HepG2 (cell line): ENCODE data around the gene GGA2. TPM values are rescaled to one million over a fixed set of nuclear protein-coding genes. Genes with fewer than 3 reads are reported as not detected.

ENCODE experiments used
- ATAC-seq: fragments of 200-7000 bp; cut with Tn5 transposase; 3 replicates; pipeline ENCODE4 v1.9.1; 2020; ENCODE audit warnings: mild to moderate bottlenecking, moderate library complexity
- BruUV-seq: library from RNA; stranded (reverse); fragments of 400-500 nt; replicated peaks from 2 replicates; lab custom pipeline; 2021; lab: Mats Ljungman, UMichigan
- CTCF ChIA-PET: fragments of 300-600 bp; formaldehyde crosslinking; extraction: SDS; loops from one replicate; lab custom pipeline; 2021; ENCODE audit warnings: low total read pairs, inconsistent platforms, low intra/inter-chr PET ratio; lab: Yijun Ruan, JAX
- POLR2A ChIA-PET: fragments of 350-600 bp; sonication (Branson Sonifier 250); formaldehyde crosslinking; loops from one replicate; lab custom pipeline; 2020; ENCODE audit warnings: antibody characterized with exemption, inconsistent platforms; lab: Yijun Ruan, JAX
- DNase-seq: peaks from one replicate; pipeline ENCODE4 v3.0.0-alpha.2; 2015; ENCODE audit warnings: low spot score
- FAIRE-seq: peaks from 3 replicates; lab custom pipeline; 2011; peaks lifted over from hg19 to GRCh38; lab: Jason Lieb, UNC
- H2AFZ ChIP-seq: one replicate; pipeline ENCODE4 v1.6.1; 2011; ENCODE audit warnings: low read length, inconsistent platforms
- H3K27ac ChIP-seq: fragments of 300-600 bp; 3 replicates; pipeline ENCODE4 v1.8.0; 2011; ENCODE audit warnings: mixed run types, mild to moderate bottlenecking, mixed read lengths, low read length, inconsistent platforms; ENCODE audit not compliant: insufficient read depth; ENCODE audit errors: extremely low read length
- H3K27me3 ChIP-seq, 2 experiments: fragments of 200-600 bp in 1 of 2; 2 replicates in 1 of 2; 3 replicates in 1 of 2; pipeline versions ENCODE4 v1.6.0 to v1.8.0; 2011; ENCODE audit warnings: low read length in 2 of 2, mild to moderate bottlenecking in 2 of 2, moderate library complexity in 2 of 2, inconsistent platforms in 1 of 2; ENCODE audit not compliant: insufficient read depth in 2 of 2, control insufficient read depth in 1 of 2
- H3K36me3 ChIP-seq, 2 experiments: fragments of 200-600 bp in 1 of 2; replicated peaks in 1 of 2; 2 replicates in 1 of 2; 3 replicates in 1 of 2; pipeline versions ENCODE4 v1.5.1 to v1.8.0; 2011; ENCODE audit warnings: low read length in 2 of 2, inconsistent platforms in 1 of 2; ENCODE audit not compliant: insufficient read depth in 2 of 2, control insufficient read depth in 1 of 2
- H3K4me1 ChIP-seq: 2 replicates; pipeline ENCODE4 v1.5.1; 2012; ENCODE audit warnings: low read length, inconsistent platforms; ENCODE audit not compliant: insufficient read depth
- H3K4me2 ChIP-seq: 2 replicates; pipeline ENCODE4 v1.6.0; 2011; ENCODE audit warnings: low read depth, low read length, inconsistent platforms
- H3K4me3 ChIP-seq, 3 experiments: fragments of 200-600 bp in 1 of 3; sonication (generic), shearing (Covaris generic) in 1 of 3; replicated peaks in 1 of 3; 2 replicates each; pipeline ENCODE4 v1.5.1; 2011 to 2016; ENCODE audit warnings: low read length in 3 of 3, inconsistent platforms in 2 of 3, low read depth in 2 of 3, mild to moderate bottlenecking in 2 of 3, control low read depth in 1 of 3, mixed read lengths in 1 of 3; ENCODE audit not compliant: insufficient read depth in 1 of 3
- H3K79me2 ChIP-seq: one replicate; pipeline ENCODE4 v1.6.1; 2011; ENCODE audit warnings: low read length, inconsistent platforms; ENCODE audit not compliant: insufficient read depth
- H3K9ac ChIP-seq: 2 replicates; pipeline ENCODE4 v1.6.0; 2011; ENCODE audit warnings: mild to moderate bottlenecking, low read depth, low read length, inconsistent platforms; ENCODE audit not compliant: insufficient read depth
- H3K9me3 ChIP-seq: 2 replicates; pipeline ENCODE4 v1.5.1; 2012; ENCODE audit warnings: mild to moderate bottlenecking, low read length
- H4K20me1 ChIP-seq: 2 replicates; pipeline ENCODE4 v1.6.0; 2011; ENCODE audit warnings: inconsistent platforms, mild to moderate bottlenecking, low read length, moderate library complexity; ENCODE audit not compliant: insufficient read depth
- ZNF17 ChIP-seq: sonication (generic); formaldehyde crosslinking; IDR thresholded peaks from 2 replicates; pipeline ENCODE4 v1.5.0; 2020; ENCODE audit warnings: mild to moderate bottlenecking, missing genetic modification reagents
- ZSCAN25 ChIP-seq: sonication (generic); formaldehyde crosslinking; IDR thresholded peaks from 2 replicates; pipeline ENCODE4 v1.8.0; 2022; ENCODE audit warnings: mild to moderate bottlenecking, missing genetic modification reagents
- WGBS: methylation state at CpG from one replicate; pipeline ENCODE4 v1.1.6; 2017; ENCODE audit warnings: low lambda C conversion rate; 5-methylcytosine and 5-hydroxymethylcytosine counted together
- in situ Hi-C: cut with HindIII; loops from 2 replicates; pipeline ENCODE4 v1.10.0; 2017; ENCODE audit warnings: low pct_unique_long_range_greater_than_20kb; ENCODE audit not compliant: extremely low pct_ligation_motif_present
- intact Hi-C: fragments of 100-400 bp; cut with micrococcal nuclease; formaldehyde crosslinking; loops from one replicate; pipeline ENCODE4 v1.10.0; 2022; ENCODE audit not compliant: unreplicated experiment
- polyA plus RNA-seq, 8 experiments: library from polyadenylated mRNA; depleted of rRNA in 3 of 8; stranded (reverse) in 7 of 8; unstranded in 1 of 8; fragments of >200 nt; fragmentation: Illumina TruSeq in 4 of 8; extraction: Trizol in 4 of 8; gene quantifications; 2 replicates each; pipeline versions ENCODE4 v1.2.1 to v1.2.3, GENCODE V29; 2011 to 2016; ENCODE audit warnings: low read depth in 4 of 8, missing spikeins in 1 of 8, mixed read lengths in 1 of 8; ENCODE audit not compliant: insufficient read depth in 1 of 8
- total RNA-seq, 5 experiments: library from RNA; depleted of rRNA; stranded (reverse); fragments of >200 nt; fragmentation: Illumina TruSeq; extraction: Trizol; gene quantifications; 2 replicates each; pipeline ENCODE4 v1.2.3, GENCODE V29; 2016; ENCODE audit warnings: low read depth in 1 of 5
- TF ChIP-seq, protein P1 (sequence below): sonication (generic); formaldehyde crosslinking; IDR thresholded peaks from 2 replicates; pipeline ENCODE4 v1.5.1; 2020; ENCODE audit warnings: mild to moderate bottlenecking, missing genetic modification reagents, borderline replicate concordance

GGA2 gene
- total and polyA plus RNA-seq, 2 of the 13 experiments (the other 11 are each of a cell fraction or from before 2014, with no cell fraction given), result 51.5 to 69.8 TPM

DNA sequence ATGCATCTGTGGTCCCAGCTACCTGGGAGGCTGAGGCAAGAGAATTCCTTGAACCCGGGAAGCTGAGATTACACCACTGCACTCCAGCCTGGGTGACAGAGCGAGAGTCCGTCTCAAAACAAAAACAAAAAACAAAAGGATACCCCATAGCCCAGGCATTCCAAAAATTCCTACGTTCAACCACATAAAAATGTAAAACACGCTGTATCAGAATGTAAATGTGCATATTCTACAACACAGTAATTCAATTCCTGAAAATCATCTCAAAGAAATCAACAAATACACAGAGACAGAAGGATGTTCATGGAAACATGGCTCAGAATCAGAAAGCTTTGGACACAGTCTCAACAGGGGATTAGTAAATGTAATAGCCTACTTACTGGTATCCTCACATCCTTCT lies 90.3 kb downstream of the GGA2 start (continued):
- TF ChIP-seq, protein P1, sequence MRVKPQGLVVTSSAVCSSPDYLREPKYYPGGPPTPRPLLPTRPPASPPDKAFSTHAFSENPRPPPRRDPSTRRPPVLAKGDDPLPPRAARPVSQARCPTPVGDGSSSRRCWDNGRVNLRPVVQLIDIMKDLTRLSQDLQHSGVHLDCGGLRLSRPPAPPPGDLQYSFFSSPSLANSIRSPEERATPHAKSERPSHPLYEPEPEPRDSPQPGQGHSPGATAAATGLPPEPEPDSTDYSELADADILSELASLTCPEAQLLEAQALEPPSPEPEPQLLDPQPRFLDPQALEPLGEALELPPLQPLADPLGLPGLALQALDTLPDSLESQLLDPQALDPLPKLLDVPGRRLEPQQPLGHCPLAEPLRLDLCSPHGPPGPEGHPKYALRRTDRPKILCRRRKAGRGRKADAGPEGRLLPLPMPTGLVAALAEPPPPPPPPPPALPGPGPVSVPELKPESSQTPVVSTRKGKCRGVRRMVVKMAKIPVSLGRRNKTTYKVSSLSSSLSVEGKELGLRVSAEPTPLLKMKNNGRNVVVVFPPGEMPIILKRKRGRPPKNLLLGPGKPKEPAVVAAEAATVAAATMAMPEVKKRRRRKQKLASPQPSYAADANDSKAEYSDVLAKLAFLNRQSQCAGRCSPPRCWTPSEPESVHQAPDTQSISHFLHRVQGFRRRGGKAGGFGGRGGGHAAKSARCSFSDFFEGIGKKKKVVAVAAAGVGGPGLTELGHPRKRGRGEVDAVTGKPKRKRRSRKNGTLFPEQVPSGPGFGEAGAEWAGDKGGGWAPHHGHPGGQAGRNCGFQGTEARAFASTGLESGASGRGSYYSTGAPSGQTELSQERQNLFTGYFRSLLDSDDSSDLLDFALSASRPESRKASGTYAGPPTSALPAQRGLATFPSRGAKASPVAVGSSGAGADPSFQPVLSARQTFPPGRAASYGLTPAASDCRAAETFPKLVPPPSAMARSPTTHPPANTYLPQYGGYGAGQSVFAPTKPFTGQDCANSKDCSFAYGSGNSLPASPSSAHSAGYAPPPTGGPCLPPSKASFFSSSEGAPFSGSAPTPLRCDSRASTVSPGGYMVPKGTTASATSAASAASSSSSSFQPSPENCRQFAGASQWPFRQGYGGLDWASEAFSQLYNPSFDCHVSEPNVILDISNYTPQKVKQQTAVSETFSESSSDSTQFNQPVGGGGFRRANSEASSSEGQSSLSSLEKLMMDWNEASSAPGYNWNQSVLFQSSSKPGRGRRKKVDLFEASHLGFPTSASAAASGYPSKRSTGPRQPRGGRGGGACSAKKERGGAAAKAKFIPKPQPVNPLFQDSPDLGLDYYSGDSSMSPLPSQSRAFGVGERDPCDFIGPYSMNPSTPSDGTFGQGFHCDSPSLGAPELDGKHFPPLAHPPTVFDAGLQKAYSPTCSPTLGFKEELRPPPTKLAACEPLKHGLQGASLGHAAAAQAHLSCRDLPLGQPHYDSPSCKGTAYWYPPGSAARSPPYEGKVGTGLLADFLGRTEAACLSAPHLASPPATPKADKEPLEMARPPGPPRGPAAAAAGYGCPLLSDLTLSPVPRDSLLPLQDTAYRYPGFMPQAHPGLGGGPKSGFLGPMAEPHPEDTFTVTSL (CRISPR knock-in tag), result no peak

DNA sequence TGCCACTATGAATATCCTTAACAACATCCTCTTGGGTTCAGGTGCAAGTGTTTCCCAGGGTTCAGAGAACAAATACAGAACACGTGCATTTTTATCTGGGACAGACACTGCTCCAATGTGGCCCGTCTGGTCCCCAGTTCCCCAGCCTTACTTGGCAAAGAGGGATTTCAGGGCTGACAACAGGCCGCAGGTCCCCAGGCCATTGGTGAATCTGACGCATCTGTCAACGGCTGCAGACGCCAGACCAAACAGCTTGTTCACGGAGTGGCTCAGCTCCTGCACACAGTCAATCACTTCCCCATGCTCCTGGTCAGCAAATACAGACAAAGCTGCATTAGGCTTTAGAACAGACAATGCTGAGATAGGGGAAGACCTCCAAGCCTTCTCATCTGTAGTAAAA lies 93.5 kb downstream of the GGA2 start:
- no peak overlapping the region for H3K27ac ChIP-seq
- intact Hi-C loops, result no loop called here
- no peak for TF ChIP-seq ZNF17 (CRISPR knock-in tag)
- 0 out of 2 replicates have a peak, but pooled peaks have one; percentile 2 for TF ChIP-seq ZSCAN25 (CRISPR knock-in tag)
- TF ChIP-seq, all 625 proteins: peak for 1
- H3K36me3 ChIP-seq, result peaks cover 14 to 46% of the 10 kb centered on the region in 2 experiments; a peak in 4 of 5 replicates
- DNase-seq (no peak), FAIRE-seq (no peak), ATAC-seq (no peak)
- peaks cover 9% of the 10 kb centered on the region for H3K4me1 ChIP-seq
- no peaks in the 10 kb centered on the region for H3K27me3 ChIP-seq
- no peaks in the 10 kb centered on the region for H3K9me3 ChIP-seq
- H3K4me3 ChIP-seq, result no peak overlapping the region
- no peaks in the 10 kb centered on the region for H3K79me2 ChIP-seq
- no peaks in the 10 kb centered on the region for H4K20me1 ChIP-seq
- no peak overlapping the region for H2AFZ ChIP-seq
- no TSS peak for BruUV-seq
- in situ Hi-C loops, result no loop called here
- POLR2A ChIA-PET, result no interaction called here
- no peak overlapping the region for H3K4me2 ChIP-seq
- CTCF ChIA-PET, result no interaction called here
- 89% methylated on average over 7 of the region's 7 CpGs for WGBS
- no peak overlapping the region for H3K9ac ChIP-seq
